HG02763 (cell line): ENCODE data around the gene CRYGB.
"Not testable (repeated sequence)": the region's sequence is repeated elsewhere in the genome, so short reads cannot be mapped to it uniquely, and the experiment has no call there.

ENCODE experiments used
- ATAC-seq: cut with Tn5 transposase; IDR thresholded peaks from one replicate; pipeline ENCODE4 v1.9.1; 2021; ENCODE audit warnings: mild to moderate bottlenecking, moderate library complexity; ENCODE audit not compliant: unreplicated experiment

Gene CRYGB

DNA sequence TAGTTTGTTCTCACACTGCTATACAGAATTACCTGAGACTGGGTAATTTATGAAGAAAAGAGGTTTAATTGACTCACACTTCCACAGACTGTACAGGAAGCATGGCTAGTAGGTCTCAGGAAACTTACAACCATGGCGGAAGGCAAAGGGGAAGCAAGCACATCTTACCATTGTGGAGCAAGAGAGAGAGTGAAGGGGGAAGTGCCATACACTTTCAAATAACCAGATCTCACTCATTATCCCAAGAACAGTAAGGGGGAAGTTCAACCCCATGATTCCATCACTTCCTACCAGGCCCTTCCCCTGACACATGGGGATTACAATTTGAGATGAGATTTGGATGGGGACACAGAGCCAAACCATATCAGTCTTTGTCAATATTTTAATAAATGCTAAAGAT is 5.0 kb upstream of the CRYGB start:
- ATAC-seq: no peak

DNA sequence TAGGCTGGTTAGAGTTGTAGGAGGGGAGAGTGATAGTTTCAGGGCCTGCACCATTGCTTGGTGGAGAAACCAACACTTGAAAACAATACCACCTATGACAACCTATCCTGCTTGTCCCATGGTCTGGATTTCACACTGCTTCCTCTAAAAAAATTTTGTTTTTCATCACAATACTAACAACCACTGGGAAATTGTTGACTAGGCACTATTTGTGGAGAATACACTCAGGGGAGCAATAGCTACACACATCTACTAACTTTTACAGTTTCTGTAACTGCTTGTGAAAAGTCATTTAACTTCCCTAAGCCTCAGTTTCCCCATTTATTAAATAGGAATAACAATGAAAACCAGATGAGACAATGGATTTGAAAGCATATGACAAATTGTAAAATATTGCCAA is 4.1 kb upstream of the CRYGB start:
- ATAC-seq: no peak

DNA sequence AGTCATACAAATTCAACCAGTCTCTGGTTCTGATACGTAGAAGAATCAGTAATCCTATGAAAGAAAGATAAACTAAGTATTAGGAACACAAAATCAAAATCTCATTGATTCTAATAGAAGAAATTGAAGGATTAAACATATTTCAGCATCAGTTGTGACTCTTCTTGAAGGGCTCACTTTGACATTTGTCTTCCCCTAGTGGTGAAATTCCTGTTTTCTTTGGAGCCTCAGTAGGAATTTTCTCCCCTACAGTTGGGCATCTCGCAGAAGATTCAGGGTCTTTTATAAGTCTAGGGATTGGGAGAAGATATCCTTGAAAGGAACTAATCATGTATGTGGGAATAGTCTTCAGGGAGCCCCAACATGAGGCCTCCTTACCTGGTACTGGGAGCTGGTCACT is 2.8 kb upstream of the CRYGB start:
- ATAC-seq: no peak

DNA sequence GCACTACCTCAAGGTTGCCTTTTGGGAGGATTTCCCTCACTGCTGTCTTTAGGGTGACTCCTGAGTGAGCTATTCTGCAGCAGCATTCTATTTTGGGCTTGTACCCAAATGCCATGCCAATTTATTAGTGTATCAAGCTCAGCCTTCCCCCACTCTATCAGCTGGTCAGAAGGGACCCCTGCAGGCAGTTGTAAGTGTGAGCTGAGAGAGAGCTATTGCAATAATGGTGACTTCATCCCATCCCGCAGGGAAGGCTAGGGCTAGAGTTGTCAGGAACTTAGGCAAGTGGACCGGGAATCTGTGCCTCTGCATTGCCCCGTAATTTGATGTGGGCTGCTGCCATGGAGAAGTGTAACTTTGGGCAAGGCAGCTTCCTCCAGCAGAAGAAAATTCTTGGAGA is 1.8 kb upstream of the CRYGB start:
- ATAC-seq: no peak

DNA sequence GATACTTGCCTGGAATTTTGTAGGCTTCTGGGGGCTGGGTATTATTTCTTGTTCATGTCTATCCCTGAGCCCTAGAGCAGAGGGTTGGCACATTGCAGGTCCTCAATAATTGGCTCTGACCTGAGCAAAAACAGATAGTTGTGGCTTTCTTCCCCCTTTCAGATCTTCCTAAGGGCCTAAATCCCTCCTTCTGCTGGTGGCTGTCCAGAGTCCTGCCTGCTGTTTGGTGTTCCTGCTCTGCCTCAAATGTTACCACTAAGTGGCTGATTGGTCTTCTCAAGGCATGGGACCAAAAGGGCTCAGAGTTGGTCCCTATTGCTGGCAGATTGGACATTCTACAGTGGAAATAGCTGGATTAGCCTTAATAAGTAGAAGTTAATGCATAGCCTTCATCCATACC is 1.1 kb upstream of the CRYGB start:
- no peak for ATAC-seq

DNA sequence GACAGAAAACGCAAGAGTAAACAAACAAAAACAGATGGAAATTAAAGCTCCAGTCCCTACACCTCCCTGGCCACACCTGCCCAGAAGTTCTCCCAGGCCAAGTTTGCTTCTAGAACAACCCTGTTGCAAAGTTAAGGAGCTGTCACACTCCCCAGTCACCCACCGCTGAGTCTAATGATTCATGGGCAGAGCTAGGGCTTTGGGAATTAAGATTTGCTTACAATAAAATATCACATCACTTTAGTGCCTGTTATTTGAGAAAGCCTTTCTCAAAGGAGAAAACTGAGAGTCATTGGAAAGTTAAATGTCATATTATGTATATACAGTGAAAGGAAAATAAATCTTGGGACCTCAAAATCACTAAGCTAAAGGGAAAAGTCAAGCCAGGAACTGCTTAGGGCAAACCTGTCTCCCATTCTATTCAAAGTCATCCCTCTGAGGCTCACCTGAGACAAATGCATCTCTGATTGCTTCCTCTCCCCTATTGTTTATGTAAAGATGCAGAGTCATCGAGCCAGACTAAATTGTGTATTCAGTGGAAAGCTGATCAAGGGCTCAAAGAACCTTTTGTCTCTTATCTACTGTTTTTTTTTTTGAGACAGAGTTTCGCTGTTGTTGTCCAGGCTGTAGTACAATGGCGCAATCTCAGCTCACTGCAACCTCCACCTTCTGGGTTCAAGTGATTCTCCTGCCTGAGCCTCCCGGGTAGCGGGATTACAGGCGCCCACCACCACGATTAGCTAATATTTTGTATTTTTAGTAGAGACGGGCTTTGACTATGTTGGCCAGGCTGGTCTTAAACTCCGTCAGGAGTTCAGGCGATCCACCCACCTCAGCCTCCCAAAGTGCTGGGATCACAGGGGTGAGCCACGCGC is 2.8 kb downstream of the CRYGB start:
- ATAC-seq: no peak

DNA sequence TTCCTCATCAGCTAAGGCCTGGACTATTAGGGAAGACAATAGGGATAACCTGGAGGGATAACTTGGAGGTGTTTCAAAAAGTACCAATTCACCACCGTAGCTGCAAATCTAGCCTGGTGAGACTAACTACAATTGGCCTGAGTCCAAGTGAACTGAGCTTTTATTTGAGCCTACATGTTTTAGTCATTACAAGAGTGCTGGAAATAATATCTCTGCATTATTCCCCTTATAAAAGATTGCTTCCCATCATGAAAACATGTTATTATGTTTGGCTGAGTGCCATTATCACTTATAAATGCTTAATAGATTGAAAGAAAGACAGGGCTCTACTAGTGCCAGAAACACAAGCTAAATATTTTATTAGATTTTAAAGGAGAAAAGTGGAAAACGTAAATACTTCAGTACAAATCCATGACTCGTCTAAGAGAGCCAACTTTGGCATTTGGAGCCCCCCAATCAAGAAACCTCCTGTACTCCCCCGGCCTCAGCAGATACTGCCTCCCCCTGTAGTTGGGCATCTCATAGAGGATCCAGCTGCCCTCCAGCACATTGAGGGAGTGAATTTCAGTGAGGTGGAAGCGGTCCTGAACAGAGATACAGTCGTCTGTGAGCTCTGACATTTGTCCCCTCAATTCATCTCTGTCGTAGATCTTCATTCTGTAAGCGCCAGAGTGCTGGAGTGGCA is 3.6 kb downstream of the CRYGB start:
- no peak for ATAC-seq

DNA sequence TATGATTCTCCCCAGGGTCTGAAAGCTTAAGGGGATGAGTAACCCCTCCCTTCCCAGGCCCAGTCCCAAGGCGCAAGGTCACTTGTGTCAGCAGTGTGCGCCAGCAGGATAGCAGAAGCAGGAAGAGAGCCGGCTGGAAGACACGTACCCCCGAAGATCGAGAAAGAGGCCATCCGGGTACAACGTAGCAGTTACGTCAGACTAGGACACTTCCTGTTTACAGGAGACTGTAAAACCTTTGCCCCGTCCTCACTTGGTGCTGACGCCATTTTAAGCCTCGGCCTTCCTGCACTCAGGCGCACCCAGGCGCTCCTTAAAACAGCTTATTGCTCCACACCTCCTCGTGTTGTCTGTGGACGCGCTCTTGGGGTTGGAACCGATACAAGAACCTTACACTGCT is 6.5 kb downstream of the CRYGB start:
- ATAC-seq: no peak

DNA sequence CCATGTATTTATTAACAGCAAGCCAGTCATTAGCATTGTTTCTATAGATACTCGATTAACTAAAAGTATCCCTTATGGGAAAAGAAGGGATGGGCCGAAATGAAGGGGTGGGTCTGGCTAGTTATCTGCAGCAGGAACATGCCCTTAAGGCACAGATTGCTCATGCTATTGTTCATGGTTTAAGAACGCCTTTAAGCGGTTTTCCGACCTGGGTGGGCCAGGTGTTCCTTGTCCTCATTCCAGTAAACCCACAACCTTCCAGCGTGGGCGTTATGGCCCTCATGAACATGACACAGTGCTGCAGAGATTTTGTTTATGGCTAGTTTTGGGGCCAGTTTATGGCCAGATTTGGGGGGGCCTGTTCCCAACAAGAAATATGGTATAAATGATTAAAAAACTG is 7.6 kb downstream of the CRYGB start:
- ATAC-seq: not testable (repeated sequence)

DNA sequence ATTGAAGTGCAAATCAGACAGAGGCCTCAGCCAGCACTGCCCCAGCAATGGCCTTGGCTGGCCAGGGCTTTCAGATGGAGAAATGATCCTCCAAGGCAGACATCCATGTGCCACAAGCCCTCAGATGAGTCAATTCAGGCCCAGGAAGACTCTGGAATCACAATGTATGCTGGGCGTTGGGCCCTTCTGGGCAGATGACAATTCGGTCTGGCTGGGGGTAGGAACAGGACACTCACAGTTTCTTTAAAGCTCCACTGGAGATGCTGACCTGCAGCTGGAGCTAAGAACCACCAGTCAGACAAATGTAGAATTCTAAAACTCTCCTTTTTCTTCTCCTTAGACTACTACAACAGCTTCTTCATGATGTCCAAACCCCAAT is 9.3 kb downstream of the CRYGB start:
- ATAC-seq: no peak

DNA sequence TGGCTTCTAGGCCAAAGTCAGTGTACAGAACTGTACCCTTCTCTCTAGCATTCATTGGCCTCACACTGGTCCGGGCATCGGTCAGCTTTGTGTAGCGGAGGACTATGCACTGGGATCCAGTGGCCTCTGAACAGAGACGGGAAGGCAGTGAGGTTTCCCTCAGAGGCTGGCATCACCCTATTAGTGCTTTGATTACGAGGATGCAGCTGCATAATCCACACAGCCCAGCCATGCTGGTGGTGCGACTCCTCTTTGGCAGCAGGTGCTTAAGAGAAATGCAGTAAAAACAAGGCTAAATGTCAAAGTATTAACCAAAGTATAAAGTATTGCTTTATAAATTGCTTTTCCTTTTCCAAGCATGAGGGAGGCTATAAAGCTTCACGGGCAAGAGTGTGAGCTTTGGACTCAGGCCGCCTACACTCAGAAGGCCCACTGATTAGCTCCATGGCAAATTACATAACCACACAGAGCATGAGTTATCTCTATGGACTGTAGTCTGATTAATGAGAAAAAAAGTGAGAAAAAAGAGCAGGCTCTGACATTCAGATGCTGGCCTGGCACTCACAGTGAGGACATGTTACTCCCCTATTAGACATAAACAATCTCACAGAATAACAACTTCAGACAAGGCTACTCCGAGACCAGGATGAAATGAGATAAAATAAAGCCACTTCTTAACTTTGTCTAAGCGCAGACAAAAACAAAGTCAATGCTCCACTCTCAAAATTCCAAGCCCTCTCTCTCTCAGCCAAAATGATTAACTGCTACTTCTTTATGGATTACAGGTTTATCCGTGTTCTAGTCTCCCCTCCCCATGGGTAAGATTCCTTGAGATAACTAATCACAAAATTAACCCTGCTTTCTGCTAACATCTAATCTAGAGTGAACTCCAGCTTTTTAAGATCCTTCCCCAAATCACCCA is 9.9 kb downstream of the CRYGB start:
- ATAC-seq: no peak

DNA sequence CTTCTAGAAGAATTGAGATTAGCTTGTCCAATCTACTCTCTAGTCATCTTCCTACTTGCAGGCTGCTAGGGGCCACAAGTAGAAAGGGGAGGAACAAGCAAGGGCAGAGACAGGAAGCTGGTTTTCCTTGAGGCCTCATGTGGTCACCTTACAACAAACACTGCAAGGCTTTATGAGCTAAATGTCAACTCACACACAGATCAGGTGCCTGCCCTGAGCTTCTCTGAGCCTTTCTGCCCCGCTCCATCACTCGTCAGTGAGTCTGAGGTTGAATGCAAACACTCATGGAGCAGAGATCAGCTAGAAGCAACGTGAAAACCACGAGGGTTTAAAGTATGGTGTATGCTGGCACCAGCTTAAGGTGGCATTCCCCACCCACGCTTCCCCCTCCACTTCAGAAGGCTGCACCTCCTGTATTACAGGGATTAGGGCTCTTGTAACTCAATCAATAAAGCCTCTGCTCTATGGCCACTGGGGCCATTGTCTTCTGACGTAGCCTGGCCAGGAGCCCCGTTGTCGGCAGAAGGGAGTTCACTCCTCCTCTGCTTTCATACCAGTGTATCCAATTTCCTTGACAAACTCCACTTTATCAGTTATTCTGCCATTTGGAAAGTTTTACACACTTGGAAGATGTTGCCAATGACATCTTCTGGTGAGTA is 10.9 kb downstream of the CRYGB start:
- ATAC-seq: no peak

DNA sequence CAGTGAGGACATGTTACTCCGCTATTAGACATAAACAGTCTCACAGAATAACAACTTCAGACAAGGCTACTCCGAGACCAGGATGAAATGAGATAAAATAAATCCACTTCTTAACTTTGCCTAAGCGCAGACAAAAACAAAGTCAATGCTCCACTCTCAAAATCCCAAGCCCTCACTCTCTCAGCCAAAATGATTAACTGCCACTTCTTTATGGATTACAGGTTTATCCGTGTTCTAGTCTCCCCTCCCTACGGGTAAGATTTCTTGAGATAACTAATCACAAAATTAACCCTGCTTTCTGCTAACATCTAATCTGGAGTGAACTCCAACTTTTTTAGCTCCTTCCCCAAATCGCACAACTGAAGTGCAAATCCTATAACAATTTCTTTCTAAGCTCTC is 15.2 kb downstream of the CRYGB start:
- ATAC-seq: no peak

DNA sequence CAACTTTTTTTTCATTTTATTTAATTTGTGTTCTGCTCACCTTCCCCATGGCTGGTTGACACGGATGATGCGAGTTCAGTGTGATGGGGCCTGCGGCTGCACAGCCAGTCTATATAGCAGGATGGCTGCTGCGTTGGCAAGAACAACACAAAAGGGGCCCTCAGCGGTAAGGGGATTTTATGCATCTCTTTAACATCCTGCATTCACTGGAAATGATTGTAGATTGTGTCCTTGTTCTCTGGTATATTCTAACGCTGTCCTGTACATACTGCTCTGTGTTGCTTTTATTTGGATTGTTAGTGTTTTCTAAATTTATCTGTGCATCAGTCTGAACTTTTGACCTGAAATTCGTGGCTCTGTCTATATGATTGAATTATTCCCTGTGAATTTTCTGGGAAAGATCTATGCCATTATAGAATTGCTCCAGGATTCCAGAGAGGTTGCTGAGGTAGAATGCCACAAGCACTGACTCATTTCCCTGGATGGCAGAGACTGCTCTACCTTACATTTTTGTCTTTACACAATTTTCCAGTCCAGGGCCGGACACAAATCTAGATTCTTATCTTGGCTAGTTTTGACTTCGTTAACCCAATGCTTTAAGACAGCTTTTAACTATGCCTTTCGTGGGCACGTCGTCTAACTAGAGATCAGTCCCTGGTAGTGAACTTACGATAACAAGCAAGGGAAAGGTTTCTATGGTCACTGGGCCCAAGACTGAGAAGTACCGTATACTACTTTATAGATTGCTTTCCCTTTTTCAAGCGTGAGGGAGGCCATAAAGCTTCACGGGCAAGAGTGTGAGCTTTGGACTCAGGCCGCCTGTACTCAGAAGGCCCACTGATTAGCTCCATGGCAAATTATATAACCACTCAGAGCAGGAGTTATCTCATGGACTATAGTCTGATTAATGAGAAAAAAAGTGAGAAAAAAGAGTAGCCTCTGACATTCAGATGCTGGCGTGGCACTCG is 15.9 kb downstream of the CRYGB start, which contains the start of gene CRYGC:
CRYGC (minus strand) TSS at position 85 of the 968 bp plus-strand sequence; CDS start at position 49, 36 bp downstream.
- ATAC-seq: no peak

DNA sequence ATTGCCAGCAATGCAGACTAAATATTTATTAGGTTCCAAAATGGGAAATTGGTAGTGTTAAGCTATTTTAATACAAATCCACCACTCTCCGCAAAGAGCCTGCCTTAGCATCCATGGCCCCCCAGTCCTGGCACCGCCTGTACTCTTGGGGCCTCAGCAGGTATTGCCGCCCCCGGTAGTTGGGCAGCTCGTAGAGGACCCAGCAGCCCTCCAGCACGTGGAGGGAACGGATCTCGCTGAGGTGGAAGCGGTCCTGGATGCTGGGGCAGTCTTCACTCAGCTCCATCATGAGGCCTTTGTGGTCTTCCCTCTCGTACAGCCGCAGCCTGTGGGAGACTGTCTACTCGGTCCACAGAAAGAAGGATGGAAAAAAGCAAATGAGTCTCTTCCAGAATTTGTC is 17.8 kb downstream of the CRYGB start:
- no peak for ATAC-seq

DNA sequence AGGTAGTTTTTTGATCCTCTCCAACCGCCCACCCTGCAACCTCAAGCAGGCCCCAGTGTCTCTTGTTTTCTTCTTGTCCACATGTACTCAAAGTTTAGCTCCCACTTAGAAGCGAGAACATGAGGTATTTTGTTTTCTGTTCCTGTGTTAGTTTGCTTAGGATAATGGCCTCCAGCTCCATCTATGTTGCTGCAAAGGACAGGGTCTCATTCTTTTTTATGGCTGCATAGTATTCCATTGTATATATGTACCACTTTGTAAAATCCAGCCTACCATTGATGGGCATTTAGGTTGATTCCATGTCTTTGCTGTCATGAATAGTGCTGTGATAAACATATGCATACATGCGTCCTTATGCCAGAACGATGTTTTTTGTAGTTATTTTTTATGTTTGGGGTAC is 18.9 kb downstream of the CRYGB start:
- ATAC-seq: no peak

DNA sequence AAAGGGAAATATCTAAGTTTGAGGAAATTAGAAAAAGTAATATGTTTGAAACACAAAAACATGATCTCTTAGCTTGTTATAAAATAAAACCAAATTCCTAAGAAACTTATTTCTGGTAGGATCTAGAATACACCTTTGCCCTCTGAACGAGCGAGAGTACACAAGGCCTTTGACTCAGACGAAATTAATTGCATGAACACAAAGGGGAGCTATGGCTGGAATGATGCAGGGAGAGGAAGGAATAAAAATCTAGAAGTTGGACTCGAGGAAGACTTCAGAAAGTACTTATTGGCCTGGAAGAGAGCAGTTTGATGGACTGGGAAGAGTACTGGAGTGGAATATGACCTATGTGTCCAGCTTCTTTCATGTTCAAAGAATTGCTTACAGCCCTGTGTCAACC is 20.7 kb downstream of the CRYGB start:
- no peak for ATAC-seq

DNA sequence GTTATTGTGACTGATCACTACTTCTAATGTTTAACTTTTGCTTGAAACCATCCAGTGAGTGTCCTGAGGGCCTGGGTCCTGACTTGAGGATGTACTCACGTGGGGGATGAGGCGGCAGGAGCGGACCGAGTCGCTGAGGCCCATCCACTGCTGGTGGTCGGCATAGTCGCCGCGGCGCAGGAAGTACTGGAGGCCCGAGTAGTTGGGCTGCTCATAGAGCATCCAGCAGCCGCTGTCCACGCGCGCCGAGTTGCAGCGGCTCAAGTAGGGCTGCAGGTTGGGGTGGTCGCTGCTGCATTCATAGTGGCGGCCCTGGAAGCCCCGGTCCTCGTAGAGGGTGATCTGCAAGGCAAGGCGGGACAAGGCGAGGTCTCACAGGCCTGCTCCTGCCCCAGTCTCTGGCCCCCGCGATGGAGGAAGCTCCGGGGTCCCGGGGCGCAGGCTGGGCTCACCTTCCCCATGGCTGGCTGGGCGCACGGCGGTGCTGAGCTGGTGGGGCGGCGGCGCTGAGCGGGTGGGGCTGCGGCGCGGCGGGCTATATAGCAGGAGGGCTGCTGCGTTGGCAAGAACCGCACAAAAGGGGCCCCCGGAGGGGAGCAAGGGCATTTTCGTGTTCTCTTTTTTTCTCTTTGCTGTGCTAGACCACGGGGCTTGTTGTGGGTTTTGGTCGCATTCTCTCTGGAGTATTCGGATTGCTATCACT is 21.8 kb downstream of the CRYGB start, which contains the start of gene CRYGD:
CRYGD (minus strand) TSS at position 512 of the 703 bp plus-strand sequence; CDS start at position 461, 51 bp downstream.
- ATAC-seq: not testable (repeated sequence)

DNA sequence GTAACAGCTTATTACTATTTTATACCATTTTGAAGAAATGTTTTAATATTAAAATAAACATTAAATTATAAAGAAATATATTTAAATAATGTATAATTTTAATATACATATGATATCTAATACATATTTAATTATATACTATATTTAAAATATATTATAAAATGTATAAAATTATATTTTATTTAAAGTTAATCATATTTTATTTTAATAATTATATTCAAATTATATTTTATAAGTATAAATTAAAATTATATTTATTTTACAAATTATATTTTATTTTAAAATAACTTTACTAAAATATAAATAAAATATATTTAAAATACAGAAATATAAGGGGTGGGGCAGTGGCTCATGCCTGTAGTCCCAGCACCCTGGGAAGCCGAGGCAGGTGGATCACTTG is 23.7 kb downstream of the CRYGB start:
- ATAC-seq: no peak
